GM12892 (cell line): ENCODE measurements around the gene NHLRC4.
A peak's percentile ranks its signal among the peaks of the same experiment; 100 is the strongest.

Experiments
- DNase-seq: peaks from one replicate; pipeline ENCODE4 v3.0.0; 2011; ENCODE audit not compliant: insufficient read length
- FAIRE-seq: peaks from 2 replicates; lab custom pipeline; 2011; peaks lifted over from hg19 to GRCh38; lab: Jason Lieb, UNC
- POLR2A ChIP-seq: IDR thresholded peaks from 2 replicates; pipeline ENCODE4 v1.6.1; 2011; ENCODE audit warnings: low read depth, low read length, control low read depth
- POLR2AphosphoS5 ChIP-seq: IDR thresholded peaks from 2 replicates; pipeline ENCODE4 v1.6.1; 2011; ENCODE audit warnings: low read depth, low read length, control low read depth
- TAF1 ChIP-seq: IDR thresholded peaks from 2 replicates; pipeline ENCODE4 v1.6.1; 2011; ENCODE audit warnings: low read depth, mild to moderate bottlenecking, control low read depth, low read length, borderline replicate concordance

The NHLRC4 gene

GRCh38 chr16:564690-565418 lies 2.0 kb upstream of the NHLRC4 start:
- FAIRE-seq (no peak), DNase-seq (no peak)
- TF ChIP-seq POLR2A (no peak), POLR2AphosphoS5 (no peak)

- DNase-seq (no peak), FAIRE-seq (no peak)
- TF ChIP-seq POLR2AphosphoS5 = no peak
These were observed 1.1 kb upstream of the NHLRC4 start for GRCh38 chr16:565419-566330.

GRCh38 chr16:567373-568256 lies 810 bp downstream of the NHLRC4 start:
- DNase-seq (no peak), FAIRE-seq (no peak)
- TF ChIP-seq TAF1 (no peak), POLR2AphosphoS5 (no peak), POLR2A (no peak)

GRCh38 chr16:568401-569258 lies 1.8 kb downstream of the NHLRC4 start:
- DNase-seq (no peak), FAIRE-seq (no peak)
- TF ChIP-seq POLR2AphosphoS5 (no peak), POLR2A (0 out of 2 replicates have a peak, but pooled peaks have one; percentile 2)

GRCh38 chr16:569445-570254 lies 2.8 kb downstream of the NHLRC4 start, which contains the start of gene PIGQ:
TSS of gene PIGQ (plus strand) at chr16:569968. CDS start at chr16:574075, 4,107 bp downstream.
- FAIRE-seq (peak; percentile 38), DNase-seq (peak; percentile 96)
- TF ChIP-seq POLR2A = no peak
- no peak for TF ChIP-seq POLR2AphosphoS5
- no peak for TF ChIP-seq TAF1

- FAIRE-seq (no peak), DNase-seq (no peak)
- no peak for TF ChIP-seq TAF1
- TF ChIP-seq POLR2A = no peak
- TF ChIP-seq POLR2AphosphoS5 = no peak
These were observed 6.3 kb downstream of the NHLRC4 start for GRCh38 chr16:572865-573650.

- FAIRE-seq (no peak), DNase-seq (no peak)
- no peak for TF ChIP-seq POLR2A
These were observed 7.4 kb downstream of the NHLRC4 start for GRCh38 chr16:574021-574760.

- TF ChIP-seq POLR2AphosphoS5 (no peak), POLR2A (no peak), TAF1 (no peak)
- no peak for FAIRE-seq
- DNase-seq = no peak
These were observed 8.8 kb downstream of the NHLRC4 start for GRCh38 chr16:575354-576196.
